GM13977 (cell line): ENCODE data around the gene PYHIN1.
"Not testable (repeated sequence)": the region's sequence is repeated elsewhere in the genome, so short reads cannot be mapped to it uniquely, and the experiment has no call there.

ENCODE experiments used
- DNase-seq: peaks from one replicate; pipeline ENCODE4 v3.0.0; 2012; ENCODE audit warnings: low spot score
- in situ Hi-C: fragments of 300-500 bp; cut with MboI; formaldehyde crosslinking; loops from one replicate; pipeline ENCODE4 v1.12.0; 2022; ENCODE audit warnings: low sequenced_read_pairs, low pct_unique_long_range_greater_than_20kb, mixed read lengths, inconsistent platforms; ENCODE audit not compliant: unreplicated experiment
- TF ChIP-seq, protein P1 (sequence below): IDR thresholded peaks from 2 replicates; pipeline ENCODE4 v1.5.1; 2012; ENCODE audit warnings: mild to moderate bottlenecking, control low read depth; ENCODE audit not compliant: insufficient read depth; ENCODE audit errors: extremely low read depth, missing control alignments

Gene PYHIN1

DNA sequence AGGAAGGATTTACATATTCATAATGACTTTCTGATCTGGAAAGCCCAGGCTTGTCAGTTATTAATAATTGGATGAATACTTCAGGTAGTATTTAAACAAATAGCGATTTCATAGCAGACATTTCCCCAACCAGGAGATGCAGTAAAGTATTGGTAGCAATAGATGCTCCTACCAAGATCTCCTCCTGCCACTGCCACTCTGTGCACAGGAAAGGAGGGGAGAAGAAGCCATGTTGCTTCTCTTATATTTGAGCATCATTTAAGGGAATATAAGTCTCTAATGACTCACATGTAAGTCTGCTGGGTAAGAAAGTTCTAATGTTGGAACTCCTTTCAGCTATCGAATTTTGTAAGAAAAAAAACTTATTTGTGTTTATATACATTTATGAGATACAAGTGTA lies 77.9 kb downstream of the PYHIN1 start:
- in situ Hi-C loops = loop anchor here (25.0 kb wide), 1 partner anchor 822 kb away; the partner anchor contains the start of gene CD1D
- TF ChIP-seq, protein P1, sequence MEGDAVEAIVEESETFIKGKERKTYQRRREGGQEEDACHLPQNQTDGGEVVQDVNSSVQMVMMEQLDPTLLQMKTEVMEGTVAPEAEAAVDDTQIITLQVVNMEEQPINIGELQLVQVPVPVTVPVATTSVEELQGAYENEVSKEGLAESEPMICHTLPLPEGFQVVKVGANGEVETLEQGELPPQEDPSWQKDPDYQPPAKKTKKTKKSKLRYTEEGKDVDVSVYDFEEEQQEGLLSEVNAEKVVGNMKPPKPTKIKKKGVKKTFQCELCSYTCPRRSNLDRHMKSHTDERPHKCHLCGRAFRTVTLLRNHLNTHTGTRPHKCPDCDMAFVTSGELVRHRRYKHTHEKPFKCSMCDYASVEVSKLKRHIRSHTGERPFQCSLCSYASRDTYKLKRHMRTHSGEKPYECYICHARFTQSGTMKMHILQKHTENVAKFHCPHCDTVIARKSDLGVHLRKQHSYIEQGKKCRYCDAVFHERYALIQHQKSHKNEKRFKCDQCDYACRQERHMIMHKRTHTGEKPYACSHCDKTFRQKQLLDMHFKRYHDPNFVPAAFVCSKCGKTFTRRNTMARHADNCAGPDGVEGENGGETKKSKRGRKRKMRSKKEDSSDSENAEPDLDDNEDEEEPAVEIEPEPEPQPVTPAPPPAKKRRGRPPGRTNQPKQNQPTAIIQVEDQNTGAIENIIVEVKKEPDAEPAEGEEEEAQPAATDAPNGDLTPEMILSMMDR = no peak
- no peak for DNase-seq

DNA sequence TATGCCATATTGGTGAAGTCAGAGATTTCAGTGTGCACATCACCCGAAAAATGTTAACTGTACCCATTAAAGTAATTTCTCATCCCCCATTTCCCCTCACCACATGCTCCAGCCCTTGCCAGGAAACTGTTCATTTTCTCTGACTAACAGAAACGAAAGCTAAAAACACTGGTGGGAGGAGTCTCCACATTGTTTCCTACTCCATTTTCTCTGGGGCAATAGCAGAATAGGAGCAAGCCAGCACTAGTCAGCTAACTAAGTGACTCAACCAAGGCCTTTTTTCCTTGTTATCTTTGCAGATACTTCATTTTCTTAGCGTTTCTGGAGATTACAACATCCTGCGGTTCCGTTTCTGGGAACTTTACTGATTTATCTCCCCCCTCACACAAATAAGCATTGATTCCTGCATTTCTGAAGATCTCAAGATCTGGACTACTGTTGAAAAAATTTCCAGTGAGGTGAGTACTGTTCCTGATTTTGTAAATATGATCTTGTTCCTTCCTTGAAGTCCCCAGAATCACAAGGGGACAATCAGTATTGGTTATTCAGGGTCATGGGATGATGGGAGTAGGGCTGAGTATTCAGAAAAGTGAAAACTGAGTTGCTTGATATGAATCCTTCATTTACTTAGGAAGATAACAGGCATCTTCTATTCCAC lies 78.5 kb downstream of the PYHIN1 start, which contains the start of gene IFI16:
IFI16 (plus strand) TSS at position 204 of the 658 bp plus-strand sequence. CDS start 4,774 bp downstream, outside the sequence.
- in situ Hi-C loops = loop anchor here (10.0 to 25.0 kb wide), 2 partner anchors 55 to 823 kb away; partner anchors contain the start of gene CD1D
- peak; percentile 59 for DNase-seq
- TF ChIP-seq, protein P1 = no peak

DNA sequence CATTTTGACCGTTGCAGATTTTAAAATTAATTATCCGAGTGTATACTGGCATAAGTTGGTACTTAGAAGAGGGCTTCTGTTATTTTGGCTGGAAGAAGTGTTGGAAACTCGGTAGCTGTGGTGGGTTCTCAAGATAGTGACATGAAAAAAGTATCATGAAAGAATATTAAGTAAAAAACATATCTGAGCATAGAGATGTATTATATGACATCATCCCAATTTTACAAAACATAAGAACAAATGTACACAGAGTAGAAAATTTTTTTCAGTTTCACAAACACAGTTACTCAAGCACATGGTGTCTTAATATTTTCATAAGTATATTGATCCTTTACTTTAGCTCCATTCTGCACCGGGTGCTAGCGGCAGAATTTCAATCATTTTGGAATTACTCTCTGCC lies 79.0 kb downstream of the PYHIN1 start:
- DNase-seq = no peak
- in situ Hi-C loops = loop anchor here (10.0 to 25.0 kb wide), 2 partner anchors 54 to 823 kb away; partner anchors contain the start of gene CD1D
- TF ChIP-seq, protein P1 = no peak

DNA sequence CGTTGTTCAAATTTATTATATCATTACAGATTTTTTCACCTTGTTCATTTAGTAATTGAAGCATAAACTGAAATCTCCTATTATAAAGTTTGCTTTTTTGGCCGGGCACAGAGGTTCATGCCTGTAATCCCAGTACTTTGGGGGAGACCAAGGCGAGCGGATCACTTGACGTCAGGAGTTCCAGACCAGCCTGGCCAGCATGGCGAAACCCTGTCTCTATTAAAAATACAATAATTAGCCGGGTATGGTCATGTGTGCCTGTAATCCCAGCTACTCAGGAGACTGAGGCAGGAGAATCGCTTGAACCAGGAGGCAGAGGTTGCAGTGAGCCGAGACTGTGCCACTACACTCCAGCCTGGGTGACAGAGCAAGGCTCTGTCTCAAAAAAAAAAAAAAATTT lies 79.6 kb downstream of the PYHIN1 start:
- in situ Hi-C loops = loop anchor here (10.0 to 25.0 kb wide), 2 partner anchors 54 to 824 kb away; partner anchors contain the start of gene CD1D
- DNase-seq = not testable (repeated sequence)

DNA sequence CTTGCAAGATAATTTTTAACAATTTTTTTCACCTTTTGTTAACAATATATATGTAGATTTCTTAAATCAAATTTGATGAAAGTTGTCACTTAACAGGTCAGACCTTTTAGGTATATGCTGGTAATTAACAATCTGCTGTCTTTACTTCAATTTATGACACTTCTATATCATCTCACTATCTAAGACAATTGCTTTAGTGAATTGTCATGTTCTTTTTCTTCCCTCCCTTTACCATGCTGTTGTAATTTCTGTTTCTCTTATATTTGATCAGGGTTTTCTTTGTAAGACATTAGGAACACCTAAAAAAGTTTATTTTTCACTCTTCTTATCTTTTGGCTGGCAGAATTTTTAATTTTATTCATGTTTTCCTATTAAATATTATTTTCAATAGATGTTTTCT lies 80.4 kb downstream of the PYHIN1 start:
- in situ Hi-C loops = loop anchor here (10.0 to 25.0 kb wide), 2 partner anchors 53 to 824 kb away; partner anchors contain the start of gene CD1D

DNA sequence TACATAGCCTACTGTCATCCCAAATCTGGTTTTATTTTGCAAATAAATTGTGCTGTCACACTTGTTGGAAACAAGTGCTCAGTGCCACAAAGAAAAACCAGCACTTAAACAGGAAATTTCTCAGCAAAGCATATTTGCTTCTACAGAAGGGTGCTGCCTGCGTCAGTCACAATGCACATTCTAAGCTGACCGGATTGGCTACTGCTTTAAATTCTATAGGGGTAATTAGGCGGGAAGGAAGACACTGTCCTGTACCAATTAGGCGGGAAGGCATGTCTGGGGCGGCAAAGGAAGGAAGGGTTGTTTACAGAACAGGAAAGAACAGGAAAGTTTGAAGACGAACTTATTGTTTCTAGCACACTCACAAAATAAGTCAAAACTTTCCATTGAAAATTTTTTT lies 81.1 kb downstream of the PYHIN1 start:
- no peak for DNase-seq
- in situ Hi-C loops = loop anchor here (10.0 to 25.0 kb wide), 2 partner anchors 52 to 825 kb away; partner anchors contain the start of gene CD1D
- TF ChIP-seq, protein P1 = no peak

More for the DNA sequence above, 80.4 kb downstream of the PYHIN1 start:
- DNase-seq = no peak
- TF ChIP-seq, protein P1 = no peak

DNA sequence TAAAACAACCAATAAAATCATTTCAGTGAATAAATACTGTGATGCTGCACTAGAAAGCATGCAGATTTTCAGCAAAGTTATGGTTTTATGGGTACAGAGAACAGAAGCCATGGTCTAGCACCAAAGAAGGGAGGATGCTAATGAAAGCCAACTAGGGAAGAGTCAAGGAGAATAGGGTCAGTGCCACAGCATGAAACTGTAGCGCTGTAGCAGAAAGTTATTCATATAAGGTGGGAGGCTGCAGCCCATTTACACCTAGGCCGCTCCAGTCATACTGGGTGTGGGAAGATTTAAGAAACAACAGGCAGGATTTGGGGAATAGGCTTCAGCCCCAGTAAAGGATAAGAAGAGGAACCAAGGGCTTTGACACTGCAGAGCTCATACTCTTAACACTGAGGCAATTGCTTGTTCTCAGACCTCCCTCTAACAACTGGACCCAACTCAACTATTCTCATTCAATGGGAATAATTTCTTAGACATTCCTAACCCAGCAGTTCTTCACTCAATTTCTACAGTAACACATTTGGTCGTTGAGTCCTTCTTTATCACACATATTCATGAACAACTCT lies 82.7 kb downstream of the PYHIN1 start:
- TF ChIP-seq, protein P1 = no peak
- DNase-seq = no peak
- in situ Hi-C loops = loop anchor here (10.0 to 25.0 kb wide), 2 partner anchors 51 to 827 kb away; partner anchors contain the start of gene CD1D
